HG02840 (cell line): ENCODE measurements around the gene ZYG11B.
"Not testable (repeated sequence)": the region's sequence is repeated elsewhere in the genome, so short reads cannot be mapped to it uniquely, and the experiment has no call there.

Source experiments
- ATAC-seq: cut with Tn5 transposase; IDR thresholded peaks from one replicate; pipeline ENCODE4 v1.9.1; 2021; ENCODE audit warnings: mild to moderate bottlenecking, moderate library complexity, moderate number of reproducible peaks; ENCODE audit not compliant: unreplicated experiment, low FRiP score

ZYG11B gene

GRCh38 chr1:52706941-52707926, 19.0 kb upstream of the ZYG11B start:
- ATAC-seq, result no peak

DNA sequence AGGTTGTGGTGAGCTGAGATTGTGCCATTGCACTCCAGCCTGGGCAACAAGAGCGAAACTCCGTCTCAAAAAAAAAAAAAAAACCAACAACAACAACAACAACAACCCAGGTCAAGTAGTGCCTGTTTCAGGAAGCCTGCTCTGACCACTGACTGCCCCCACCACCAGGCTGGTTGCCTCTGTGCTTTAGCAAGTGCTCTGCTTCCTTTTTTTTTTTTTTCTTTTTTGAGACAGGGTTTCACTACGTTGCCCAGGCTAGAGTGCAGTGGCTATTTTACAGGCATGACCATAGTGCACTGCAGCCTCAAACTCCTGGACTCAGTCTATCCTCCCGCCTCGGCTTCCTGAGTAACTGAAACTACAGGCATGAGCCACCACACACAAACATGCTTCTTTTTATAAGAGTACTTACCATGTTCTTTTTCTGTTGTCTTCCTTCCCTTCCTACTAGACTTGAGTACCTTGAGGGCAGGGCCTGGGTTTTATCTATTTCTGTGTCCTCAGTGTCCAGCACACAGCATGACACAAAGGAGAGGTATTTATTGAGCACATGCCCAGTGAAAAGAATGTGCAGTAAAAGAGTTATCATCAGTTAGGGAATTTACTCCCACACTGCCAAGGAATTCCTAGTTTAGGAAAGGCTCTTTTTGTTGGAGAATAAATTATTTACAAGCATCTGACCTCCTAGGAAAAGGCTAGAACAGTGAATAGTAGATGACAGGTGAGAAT, 18.2 kb upstream of the ZYG11B start:
- ATAC-seq, result no peak

DNA sequence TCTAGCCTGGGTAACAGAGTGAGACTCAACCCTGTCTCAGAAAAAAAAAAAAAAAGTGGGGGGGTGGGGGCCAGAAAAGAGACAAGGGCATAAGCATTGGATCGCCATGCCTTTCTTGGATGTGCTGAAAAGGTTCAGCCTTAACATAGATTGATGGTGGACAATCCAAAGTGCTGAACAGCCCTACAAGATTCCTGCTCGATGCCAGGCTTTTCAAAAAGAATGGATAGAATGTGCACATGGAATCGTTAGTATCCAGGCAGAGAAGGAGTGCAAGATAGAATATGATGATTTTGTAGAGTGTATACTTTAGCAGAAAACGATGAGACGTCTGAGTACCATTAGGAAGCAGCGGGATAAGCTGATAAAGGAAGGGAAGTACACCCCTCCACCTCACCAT, 17.2 kb upstream of the ZYG11B start:
- ATAC-seq, result no peak

GRCh38 chr1:52713590-52713989, 12.7 kb upstream of the ZYG11B start:
- no peak for ATAC-seq

DNA sequence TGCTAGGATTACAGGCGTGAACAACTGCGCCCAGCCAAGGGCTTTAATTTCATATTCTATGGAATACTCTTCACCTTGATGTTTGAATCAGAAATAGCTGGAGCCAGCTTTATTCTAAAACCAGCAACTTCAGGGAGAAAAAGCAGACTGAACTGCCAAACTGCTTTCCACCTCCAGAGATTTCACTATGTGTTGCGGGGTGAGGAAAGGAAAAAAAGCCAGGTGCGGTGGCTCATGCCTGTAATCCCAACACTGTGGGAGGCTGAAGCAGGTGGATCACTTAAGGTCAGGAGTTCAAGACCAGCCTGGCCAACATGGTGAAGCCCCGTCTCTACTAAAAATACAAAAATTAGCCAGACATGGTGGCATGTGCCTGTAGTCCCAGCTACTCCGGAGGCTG, 11.0 kb upstream of the ZYG11B start:
- not testable (repeated sequence) for ATAC-seq

- no peak for ATAC-seq
Observed at GRCh38 chr1:52723260-52723659, 3.0 kb upstream of the ZYG11B start.

- ATAC-seq, result no peak
Observed at GRCh38 chr1:52725903-52726264, 369 bp upstream of the ZYG11B start.

DNA sequence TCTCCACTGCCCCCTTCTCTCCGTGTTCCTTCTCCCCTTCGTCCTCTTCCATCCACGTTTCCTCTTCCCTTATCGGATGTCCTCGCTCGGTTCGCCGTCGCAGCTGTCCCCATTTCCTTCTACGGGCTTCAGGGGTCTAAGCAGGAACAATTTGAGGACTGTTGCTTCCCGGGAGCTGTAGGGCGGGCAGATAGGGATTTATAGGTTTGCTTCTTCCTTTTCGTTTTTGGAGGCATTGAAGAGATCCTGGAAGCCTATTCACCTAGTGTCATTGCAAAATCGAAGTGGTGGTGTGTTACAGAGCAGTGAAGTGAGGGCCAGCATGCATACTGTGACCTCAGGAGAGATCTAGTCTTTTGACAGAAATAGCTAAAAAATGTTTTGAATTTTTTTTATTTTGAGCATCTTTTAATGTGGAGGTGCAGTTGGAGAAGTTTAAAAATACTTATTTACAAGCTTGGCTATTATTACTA, 897 bp downstream of the ZYG11B start:
- ATAC-seq, result no peak

- ATAC-seq, result no peak
Observed at GRCh38 chr1:52727956-52728656, 1.9 kb downstream of the ZYG11B start.

- ATAC-seq, result no peak
Observed at GRCh38 chr1:52733368-52733767, 7.1 kb downstream of the ZYG11B start.

- not testable (repeated sequence) for ATAC-seq
Observed at GRCh38 chr1:52735371-52735770, 9.1 kb downstream of the ZYG11B start.

GRCh38 chr1:52738148-52738547, 11.9 kb downstream of the ZYG11B start:
- ATAC-seq, result no peak

- ATAC-seq, result no peak
Observed at GRCh38 chr1:52738893-52739292, 12.6 kb downstream of the ZYG11B start.

DNA sequence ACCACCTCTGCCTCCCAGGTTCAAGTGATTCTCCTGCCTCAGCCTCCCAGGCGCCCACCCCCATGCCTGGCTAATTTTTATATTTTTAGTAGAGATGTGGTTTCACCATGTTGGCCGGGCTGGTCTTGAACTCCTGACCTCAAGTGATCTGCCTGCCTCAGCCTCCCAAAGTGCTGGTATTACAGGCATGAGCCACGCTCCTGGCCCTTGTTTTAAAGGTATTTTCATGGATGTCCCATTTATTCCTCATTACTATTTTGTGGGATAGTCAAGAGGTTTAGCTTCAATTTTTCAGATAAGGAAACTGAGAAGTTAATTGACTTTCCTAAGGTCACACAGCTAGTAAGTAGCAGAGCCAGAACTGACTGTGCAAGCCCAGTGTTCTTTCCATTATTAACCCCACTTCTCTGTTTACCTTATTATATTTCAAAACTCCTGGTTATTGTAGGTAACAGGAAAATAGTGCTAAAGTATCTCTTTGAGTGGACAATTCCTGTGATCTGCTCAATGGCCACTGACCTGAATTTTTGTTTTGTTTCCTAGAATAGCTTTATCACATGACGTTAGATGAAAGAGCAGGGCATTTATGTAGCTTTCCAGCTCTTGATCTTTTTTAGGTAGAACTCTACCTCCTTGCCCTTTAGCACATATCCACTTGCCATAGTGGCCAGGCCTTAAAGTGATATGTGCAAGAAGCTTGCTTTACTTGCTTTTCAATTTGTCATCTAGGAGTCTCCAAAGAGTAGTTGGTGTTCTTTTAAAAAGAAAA, 13.6 kb downstream of the ZYG11B start:
- no peak for ATAC-seq

DNA sequence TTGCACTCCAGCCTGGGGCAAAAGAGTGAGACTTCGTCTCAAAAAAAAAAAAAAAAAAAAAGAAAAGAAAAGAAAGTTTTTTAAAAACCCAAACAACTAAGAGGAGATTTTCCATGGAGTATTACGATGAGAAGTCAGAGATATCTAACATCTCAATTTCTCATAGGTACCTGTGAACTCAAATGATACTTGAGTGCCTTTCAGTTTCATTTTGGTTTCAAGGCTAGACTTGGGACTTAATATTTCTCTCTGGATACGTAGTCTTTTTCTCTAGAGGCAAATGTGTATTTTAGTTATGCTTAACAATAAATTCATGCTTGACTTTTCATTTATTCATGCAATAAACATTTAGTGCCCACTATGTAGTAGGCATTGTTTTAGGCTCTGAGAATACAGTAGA, 15.0 kb downstream of the ZYG11B start:
- no peak for ATAC-seq

DNA sequence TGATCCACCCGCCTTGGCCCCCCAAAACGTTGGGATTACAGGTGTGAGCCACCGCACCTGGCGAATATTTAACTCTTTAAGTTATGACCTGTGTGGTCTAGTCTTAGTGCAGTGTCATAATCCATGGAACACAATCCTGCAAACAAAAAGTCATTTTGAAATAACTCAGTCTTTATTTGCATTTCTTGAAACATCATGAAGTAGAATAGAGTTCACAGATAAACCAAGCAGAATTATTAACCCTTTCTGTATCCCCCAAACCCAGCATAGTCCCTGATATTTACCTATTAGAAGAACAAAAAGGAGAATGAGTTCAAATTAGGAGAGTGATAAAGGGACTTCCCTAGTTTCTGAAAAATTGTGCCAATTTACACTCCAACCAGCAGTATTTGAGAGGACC, 19.9 kb downstream of the ZYG11B start:
- ATAC-seq, result no peak

DNA sequence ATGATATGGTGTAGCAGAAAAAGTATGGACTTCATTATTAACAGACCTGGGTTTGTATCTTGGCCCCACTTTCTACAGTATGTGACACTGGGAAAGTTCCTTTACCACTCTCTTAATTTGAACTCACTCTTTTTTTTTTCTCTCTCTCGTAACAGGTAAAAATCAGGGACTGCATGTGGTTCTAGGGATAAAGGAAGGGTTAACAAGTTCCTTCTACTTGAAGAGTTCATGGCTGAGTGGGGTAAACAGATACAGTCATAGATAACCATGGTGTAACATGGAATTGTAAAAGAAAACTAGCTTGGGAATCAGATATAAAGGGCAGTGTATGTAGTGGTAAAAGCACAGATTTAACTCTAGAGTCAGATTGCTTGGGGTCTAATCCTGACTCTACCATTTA, 21.2 kb downstream of the ZYG11B start:
- no peak for ATAC-seq

- ATAC-seq, result no peak
Observed at GRCh38 chr1:52748119-52748518, 21.9 kb downstream of the ZYG11B start.

- ATAC-seq, result not testable (repeated sequence)
Observed at GRCh38 chr1:52749496-52749895, 23.2 kb downstream of the ZYG11B start.

DNA sequence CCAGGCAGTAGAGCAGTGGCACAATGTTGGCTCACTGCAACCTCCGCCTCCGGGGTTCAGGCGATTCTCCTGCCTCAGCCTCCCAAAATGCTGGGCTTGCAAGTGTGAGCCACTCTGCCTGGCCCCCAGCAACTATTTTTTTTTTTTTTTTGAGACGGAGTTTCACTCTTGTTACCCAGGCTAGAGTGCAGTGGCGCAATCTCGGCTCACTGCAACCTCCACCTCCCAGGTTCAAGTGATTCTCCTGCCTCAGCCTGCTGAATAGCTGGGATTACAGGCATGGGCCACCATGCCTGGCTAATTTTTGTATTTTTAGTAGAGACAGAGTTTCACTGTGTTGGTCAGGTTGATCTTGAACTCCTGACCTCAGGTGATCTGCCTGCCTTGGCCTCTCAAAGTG, 23.9 kb downstream of the ZYG11B start:
- ATAC-seq, result not testable (repeated sequence)
